WTC11 (cell line): ENCODE measurements around the gene P3H4.

ENCODE experiments used
- ATF2 ChIP-seq: sonication (generic); formaldehyde crosslinking; IDR thresholded peaks from 2 replicates; pipeline ENCODE4 v1.8.1; 2022; ENCODE audit warnings: low read depth, missing genetic modification reagents, borderline replicate concordance
- CTCF ChIP-seq: fragments of 200-600 bp; IDR thresholded peaks from 2 replicates; pipeline ENCODE4 v1.8.0; 2022; ENCODE audit warnings: antibody characterized with exemption
- ELF4 ChIP-seq: sonication (generic); formaldehyde crosslinking; IDR thresholded peaks from 2 replicates; pipeline ENCODE4 v1.8.1; 2022; ENCODE audit warnings: low read depth, mild to moderate bottlenecking, moderate library complexity, missing genetic modification reagents
- FOXJ3 ChIP-seq: sonication (generic); formaldehyde crosslinking; IDR thresholded peaks from 2 replicates; pipeline ENCODE4 v1.9.0; 2021; ENCODE audit warnings: missing genetic modification reagents, mild to moderate bottlenecking, borderline replicate concordance
- PRDM15 ChIP-seq: sonication (generic); formaldehyde crosslinking; IDR thresholded peaks from 2 replicates; pipeline ENCODE4 v1.8.0; 2022; ENCODE audit warnings: missing genetic modification reagents
- SP1 ChIP-seq: sonication (generic); formaldehyde crosslinking; conservative IDR thresholded peaks from 2 replicates; pipeline ENCODE4 v1.8.1; 2022; ENCODE audit warnings: missing genetic modification reagents
- TCF7 ChIP-seq: sonication (generic); formaldehyde crosslinking; IDR thresholded peaks from 2 replicates; pipeline ENCODE4 v1.8.0; 2022; ENCODE audit warnings: mild to moderate bottlenecking, low read depth, missing genetic modification reagents, moderate library complexity
- ZMAT4 ChIP-seq: fragments of 250-450 bp; sonication (Bioruptor Pico); IDR thresholded peaks from 2 replicates; pipeline ENCODE4 v1.9.0; 2021; ENCODE audit warnings: mild to moderate bottlenecking
- ZNF263 ChIP-seq: sonication (generic); formaldehyde crosslinking; IDR thresholded peaks from 2 replicates; pipeline ENCODE4 v1.8.1; 2022; ENCODE audit warnings: low read depth, mild to moderate bottlenecking, moderate library complexity, missing genetic modification reagents

GRCh38 chr17:41779954-41780353, 31.8 kb downstream of the P3H4 start:
- TF ChIP-seq SP1 (CRISPR knock-in tag), result no peak
- TF ChIP-seq ATF2, result no peak
- no peak for TF ChIP-seq CTCF
- no peak for TF ChIP-seq ZNF263
- TF ChIP-seq TCF7 (CRISPR knock-in tag), result no peak
- no peak for TF ChIP-seq ELF4
- TF ChIP-seq FOXJ3 (CRISPR knock-in tag), result no peak
- TF ChIP-seq ZMAT4 (CRISPR knock-in tag), result no peak
- TF ChIP-seq PRDM15 (CRISPR knock-in tag), result no peak
